Cardiac fibroblast (primary cell): Measurements from ENCODE around the gene ADAM17.
"Not testable (repeated sequence)": the region's sequence is repeated elsewhere in the genome, so short reads cannot be mapped to it uniquely, and the experiment has no call there.

ENCODE experiments used
- DNase-seq, 2 donors: peaks; one replicate each; pipeline versions ENCODE4 v3.0.0 to v3.0.0-alpha.2; 2010; ENCODE audit warnings: low read depth in 2 of 2
- H3K4me3 ChIP-seq, 2 donors: replicated peaks in 1 of 2; 1 replicate in 1 of 2; 2 replicates in 1 of 2; pipeline ENCODE4 v1.5.1; 2011; ENCODE audit warnings: low read depth in 2 of 2, low read length in 2 of 2, mild to moderate bottlenecking in 2 of 2, moderate library complexity in 1 of 2
- TF ChIP-seq, protein P1 (sequence below): IDR thresholded peaks from one replicate; pipeline ENCODE4 v1.5.1; 2011; ENCODE audit warnings: low read depth, mild to moderate bottlenecking, low read length, inconsistent platforms

ADAM17 gene

DNA sequence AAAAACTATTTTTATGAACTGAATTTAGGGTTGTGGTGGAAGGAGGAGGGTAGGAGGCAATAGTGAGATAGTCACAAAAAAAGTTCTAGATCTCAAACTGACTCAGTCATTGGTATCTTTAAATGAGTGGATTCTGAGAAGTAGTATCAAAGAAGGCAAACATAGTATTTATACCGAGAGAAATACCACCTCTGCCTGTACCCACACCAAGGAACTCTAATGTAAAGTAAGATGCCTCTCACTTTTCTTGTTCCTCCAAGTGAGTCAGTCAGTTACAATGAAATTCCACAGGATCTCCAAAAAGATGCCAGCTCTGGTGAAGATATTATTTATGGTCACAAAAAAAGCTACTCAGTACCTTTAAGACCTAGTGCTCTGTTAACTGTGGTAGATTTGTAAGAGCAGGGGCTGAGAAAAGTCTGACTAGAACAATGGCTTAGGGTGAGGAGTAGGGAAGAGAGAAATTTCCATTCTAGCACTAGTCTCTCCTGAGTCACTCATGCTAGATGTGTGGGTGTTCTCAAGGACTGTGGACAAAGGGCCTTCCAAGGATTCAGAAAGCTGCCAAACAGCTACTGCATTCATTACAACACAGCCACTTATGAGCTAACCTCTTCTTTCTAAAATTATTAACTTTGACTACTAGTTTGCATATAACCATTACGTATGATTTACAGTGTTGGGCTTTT, 38.9 kb upstream of the ADAM17 start:
- TF ChIP-seq, protein P1, sequence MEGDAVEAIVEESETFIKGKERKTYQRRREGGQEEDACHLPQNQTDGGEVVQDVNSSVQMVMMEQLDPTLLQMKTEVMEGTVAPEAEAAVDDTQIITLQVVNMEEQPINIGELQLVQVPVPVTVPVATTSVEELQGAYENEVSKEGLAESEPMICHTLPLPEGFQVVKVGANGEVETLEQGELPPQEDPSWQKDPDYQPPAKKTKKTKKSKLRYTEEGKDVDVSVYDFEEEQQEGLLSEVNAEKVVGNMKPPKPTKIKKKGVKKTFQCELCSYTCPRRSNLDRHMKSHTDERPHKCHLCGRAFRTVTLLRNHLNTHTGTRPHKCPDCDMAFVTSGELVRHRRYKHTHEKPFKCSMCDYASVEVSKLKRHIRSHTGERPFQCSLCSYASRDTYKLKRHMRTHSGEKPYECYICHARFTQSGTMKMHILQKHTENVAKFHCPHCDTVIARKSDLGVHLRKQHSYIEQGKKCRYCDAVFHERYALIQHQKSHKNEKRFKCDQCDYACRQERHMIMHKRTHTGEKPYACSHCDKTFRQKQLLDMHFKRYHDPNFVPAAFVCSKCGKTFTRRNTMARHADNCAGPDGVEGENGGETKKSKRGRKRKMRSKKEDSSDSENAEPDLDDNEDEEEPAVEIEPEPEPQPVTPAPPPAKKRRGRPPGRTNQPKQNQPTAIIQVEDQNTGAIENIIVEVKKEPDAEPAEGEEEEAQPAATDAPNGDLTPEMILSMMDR, result no peak
- DNase-seq, result peak; percentile 92 to 95
- no peak overlapping the region for H3K4me3 ChIP-seq

DNA sequence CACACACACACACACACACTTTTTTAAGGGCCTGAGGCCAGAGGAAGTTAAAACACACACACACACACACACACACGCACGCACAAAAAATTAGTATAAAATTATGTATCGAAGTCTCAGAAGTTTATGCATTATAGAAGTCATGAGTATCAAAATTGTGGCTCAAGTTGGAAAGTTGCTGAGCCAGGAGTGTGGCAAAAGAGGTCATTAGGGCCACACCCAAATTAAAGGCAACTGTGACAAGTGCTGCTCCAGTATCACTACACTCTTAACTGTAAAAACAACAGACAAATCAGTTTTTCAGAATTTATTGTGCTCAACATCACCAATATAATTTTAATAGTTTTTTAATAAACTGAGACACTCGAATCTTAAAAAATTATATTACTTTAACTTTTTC, 38.3 kb upstream of the ADAM17 start:
- H3K4me3 ChIP-seq, result no peak overlapping the region
- DNase-seq, result no peak
- TF ChIP-seq, protein P1, result no peak

DNA sequence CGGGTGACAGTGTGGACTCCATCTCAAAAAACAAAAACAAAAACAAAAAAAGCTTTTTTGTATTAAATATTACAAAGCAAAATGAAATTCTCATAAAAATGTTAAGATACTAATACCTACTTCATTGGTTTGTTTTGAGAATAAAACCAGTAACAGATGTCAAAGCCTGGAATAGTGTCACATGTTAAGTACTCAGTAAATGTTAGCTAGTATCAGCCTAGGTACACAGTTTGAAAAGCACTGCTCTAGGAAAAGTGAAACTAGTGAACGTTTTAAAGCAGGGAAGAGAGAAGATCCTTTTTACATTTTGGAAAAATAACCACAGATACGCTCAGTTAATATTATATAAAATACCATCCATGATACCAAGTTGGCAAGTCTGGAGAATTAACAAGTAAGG, 37.1 kb upstream of the ADAM17 start:
- no peak for DNase-seq
- TF ChIP-seq, protein P1, result no peak
- H3K4me3 ChIP-seq, result no peak overlapping the region

DNA sequence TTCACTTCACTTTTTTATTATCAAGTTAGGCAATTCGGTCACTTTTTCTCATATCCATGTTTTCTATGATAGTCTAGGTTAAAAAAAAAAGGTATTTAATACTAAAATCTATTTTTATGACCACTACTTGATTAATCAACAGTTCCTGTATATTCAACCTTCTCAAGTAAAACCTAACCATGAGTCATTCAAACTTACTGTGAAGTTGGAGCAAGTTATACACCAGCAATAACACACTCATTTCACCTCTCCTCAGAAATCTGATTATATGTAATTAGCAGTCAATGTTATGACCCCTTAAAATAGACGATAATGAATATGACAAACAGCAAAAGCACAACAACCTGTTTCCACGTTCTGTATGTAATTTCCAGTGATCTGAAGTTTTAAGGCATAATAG, 35.0 kb upstream of the ADAM17 start:
- TF ChIP-seq, protein P1, result no peak
- no peak for DNase-seq
- no peak overlapping the region for H3K4me3 ChIP-seq

DNA sequence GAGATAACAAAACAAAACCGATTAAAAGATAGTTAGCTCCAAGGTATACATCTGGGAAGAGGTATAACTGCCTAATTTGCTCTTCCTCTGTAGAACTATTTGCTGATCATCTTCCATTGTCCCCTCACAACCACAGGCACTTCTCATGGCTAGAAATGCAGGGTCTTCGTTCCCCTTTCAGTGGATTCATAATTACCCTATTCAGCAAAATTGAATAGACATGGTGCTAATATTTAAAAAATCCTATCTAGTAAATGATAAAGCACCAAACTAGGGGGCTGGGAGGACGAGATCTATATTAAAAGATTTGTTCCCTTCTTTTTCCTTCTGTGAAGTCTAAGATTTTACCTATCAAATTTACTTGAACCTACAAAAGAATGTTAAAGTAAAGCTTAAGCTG, 30.8 kb upstream of the ADAM17 start:
- no peak for DNase-seq
- no peak overlapping the region for H3K4me3 ChIP-seq
- TF ChIP-seq, protein P1, result no peak

DNA sequence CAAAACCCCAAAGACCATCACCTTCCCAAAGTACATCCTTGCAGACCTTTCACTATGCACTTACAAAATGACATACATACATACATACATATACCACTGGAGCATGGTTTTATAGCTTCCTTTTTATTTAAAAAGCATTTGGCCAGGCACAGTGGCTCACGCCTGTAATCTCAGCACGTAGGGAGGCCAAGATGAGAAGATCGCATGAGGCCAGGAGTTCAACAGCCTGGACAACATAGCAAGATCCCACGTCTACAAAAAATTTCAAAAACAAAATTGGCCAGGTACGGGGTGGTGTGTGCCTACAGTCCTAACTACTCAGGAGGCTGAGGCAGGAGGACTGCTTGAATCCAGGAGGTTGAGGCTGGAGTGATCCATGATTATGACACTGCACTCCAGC, 29.9 kb upstream of the ADAM17 start:
- DNase-seq, result no peak
- TF ChIP-seq, protein P1, result no peak
- no peak overlapping the region for H3K4me3 ChIP-seq

DNA sequence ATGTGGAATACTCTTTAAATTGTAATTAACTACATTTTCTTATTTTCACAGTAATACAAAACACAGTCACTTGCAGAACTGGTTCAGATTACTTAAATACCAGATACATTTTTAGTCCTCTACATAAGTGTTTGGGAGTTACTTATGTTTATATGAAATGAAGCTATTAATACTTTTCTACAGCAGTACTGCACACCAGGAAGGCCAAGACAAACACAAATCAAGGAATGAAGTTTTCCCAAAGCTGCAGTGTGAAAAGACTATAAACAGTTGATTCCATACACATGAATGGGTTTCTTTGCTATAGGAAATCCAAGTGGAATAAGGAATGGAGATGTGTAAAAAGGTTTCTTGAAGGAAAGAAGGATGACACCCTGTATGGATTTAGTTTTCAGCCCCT, 29.3 kb upstream of the ADAM17 start:
- H3K4me3 ChIP-seq, DNase-seq: not testable (repeated sequence)
